Mesothelial cell of epicardium (in vitro differentiated cells): Measurements from ENCODE around the gene ZFP3. TPM values are rescaled to one million over a fixed set of nuclear protein-coding genes. Genes with fewer than 3 reads are reported as not detected.

Source experiments
- DNase-seq, 2 experiments: peaks; one replicate each; pipeline ENCODE4 v3.0.0; 2021; ENCODE audit warnings: low spot score in 2 of 2; ENCODE audit not compliant: unreplicated experiment in 2 of 2
- H3K27ac Mint-ChIP-seq: 2 replicates; pipeline ENCODE4 v1.8.0; 2021; ENCODE audit warnings: mixed read lengths
- H3K27me3 Mint-ChIP-seq: 2 replicates; pipeline ENCODE4 v1.8.0; 2021; ENCODE audit warnings: low read depth, mixed read lengths
- H3K36me3 Mint-ChIP-seq: 2 replicates; pipeline ENCODE4 v1.8.0; 2021; ENCODE audit warnings: mixed read lengths
- H3K4me1 Mint-ChIP-seq: 2 replicates; pipeline ENCODE4 v1.8.0; 2021; ENCODE audit warnings: mixed read lengths
- H3K4me3 Mint-ChIP-seq: 2 replicates; pipeline ENCODE4 v1.8.0; 2021; ENCODE audit warnings: mild to moderate bottlenecking, moderate library complexity, mixed read lengths
- H3K9me3 Mint-ChIP-seq: 2 replicates; pipeline ENCODE4 v1.8.0; 2021; ENCODE audit warnings: mixed read lengths
- CTCF ChIP-seq: fragments of 200-600 bp; sonication (generic); IDR thresholded peaks from one replicate; pipeline ENCODE4 v1.5.0; 2021; ENCODE audit warnings: antibody characterized with exemption; ENCODE audit not compliant: unreplicated experiment
- total RNA-seq: library from RNA; stranded (reverse); gene quantifications from 3 replicates; pipeline ENCODE4 v1.2.1, GENCODE V29; 2021

Gene ZFP3
- total RNA-seq, 1 donor from 2014 or later: 0.96 TPM

- Mint-ChIP-seq H3K9me3 (peaks cover 67% of the 10 kb centered on the region), H3K27me3 (peaks cover 10% of the 10 kb centered on the region), H3K27ac (no peak overlapping the region), H3K36me3 (peaks cover 20% of the 10 kb centered on the region), H3K4me1 (no peaks in the 10 kb centered on the region), H3K4me3 (no peak overlapping the region)
- DNase-seq: no peak
- no peak for TF ChIP-seq CTCF
Observed at GRCh38 chr17:5092218-5093010, 14.1 kb downstream of the ZFP3 start.

- Mint-ChIP-seq H3K4me1 (no peaks in the 10 kb centered on the region), H3K9me3 (peaks cover 40% of the 10 kb centered on the region), H3K36me3 (peaks cover 10% of the 10 kb centered on the region), H3K4me3 (peak overlapping the region; percentile 84), H3K27me3 (peaks cover 13% of the 10 kb centered on the region), H3K27ac (no peak overlapping the region)
- no peak for TF ChIP-seq CTCF
- DNase-seq: no peak
Observed at GRCh38 chr17:5096731-5097100, 18.4 kb downstream of the ZFP3 start.

GRCh38 chr17:5097101-5097834 lies 19.0 kb downstream of the ZFP3 start:
- peak in 1 of 2 experiments; percentile 64 for DNase-seq
- Mint-ChIP-seq H3K4me1 (no peaks in the 10 kb centered on the region), H3K9me3 (peaks cover 34% of the 10 kb centered on the region), H3K36me3 (peaks cover 10% of the 10 kb centered on the region), H3K4me3 (peak overlapping the region; percentile 84), H3K27me3 (peaks cover 13% of the 10 kb centered on the region), H3K27ac (peak overlapping the region; percentile 73)
- TF ChIP-seq CTCF: no peak

GRCh38 chr17:5099271-5099670 lies 21.0 kb downstream of the ZFP3 start:
- H3K4me3 Mint-ChIP-seq: no peak overlapping the region
- peaks cover 5% of the 10 kb centered on the region for H3K36me3 Mint-ChIP-seq
- H3K9me3 Mint-ChIP-seq: peaks cover 19% of the 10 kb centered on the region
- no peak for DNase-seq
- TF ChIP-seq CTCF: no peak
- no peaks in the 10 kb centered on the region for H3K4me1 Mint-ChIP-seq
- peaks cover 13% of the 10 kb centered on the region for H3K27me3 Mint-ChIP-seq
- H3K27ac Mint-ChIP-seq: no peak overlapping the region

GRCh38 chr17:5100832-5101231 lies 22.6 kb downstream of the ZFP3 start:
- no peak for TF ChIP-seq CTCF
- Mint-ChIP-seq H3K27ac (no peak overlapping the region), H3K27me3 (peaks cover 12% of the 10 kb centered on the region), H3K9me3 (peaks cover 16% of the 10 kb centered on the region), H3K4me3 (no peak overlapping the region), H3K4me1 (no peaks in the 10 kb centered on the region), H3K36me3 (peaks cover 9% of the 10 kb centered on the region)
- no peak for DNase-seq
